IMR-90 (cell line): ENCODE results near the gene CCDC92.

Source experiments
- CEBPB ChIP-seq: IDR thresholded peaks from 2 replicates; pipeline ENCODE4 v1.6.1; 2012; ENCODE audit warnings: low read depth, low read length, improper control_type of control experiment
- CHD1 ChIP-seq: IDR thresholded peaks from 2 replicates; pipeline ENCODE4 v1.6.1; 2012; ENCODE audit warnings: low read depth, low read length, improper control_type of control experiment
- CTCF ChIP-seq: conservative IDR thresholded peaks from 2 replicates; pipeline ENCODE4 v1.5.1; 2012; ENCODE audit warnings: mild to moderate bottlenecking, low read depth, low read length, improper control_type of control experiment
- FOS ChIP-seq: fragments of 150-350 bp; IDR thresholded peaks from 2 replicates; pipeline ENCODE4 v1.6.1; 2016; ENCODE audit warnings: low read depth, low read length
- POLR2A ChIP-seq: IDR thresholded peaks from 2 replicates; pipeline ENCODE4 v1.6.1; 2012; ENCODE audit warnings: mild to moderate bottlenecking, low read depth, low read length
- RAD21 ChIP-seq: IDR thresholded peaks from 2 replicates; pipeline ENCODE4 v1.6.1; 2012; ENCODE audit warnings: low read length, improper control_type of control experiment
- RCOR1 ChIP-seq: IDR thresholded peaks from 2 replicates; pipeline ENCODE4 v1.6.1; 2012; ENCODE audit warnings: mild to moderate bottlenecking, low read length, improper control_type of control experiment; ENCODE audit not compliant: insufficient replicate concordance
- TF ChIP-seq, protein P1 (sequence below): fragments of 150-350 bp; IDR thresholded peaks from 2 replicates; pipeline ENCODE4 v1.6.1; 2016; ENCODE audit warnings: low read depth, mild to moderate bottlenecking, low read length, moderate library complexity, borderline replicate concordance
- TF ChIP-seq, protein P2 (sequence below): fragments of 150-350 bp; IDR thresholded peaks from 2 replicates; pipeline ENCODE4 v1.6.1; 2017; ENCODE audit warnings: mild to moderate bottlenecking, antibody characterized with exemption, low read length, low read depth

DNA sequence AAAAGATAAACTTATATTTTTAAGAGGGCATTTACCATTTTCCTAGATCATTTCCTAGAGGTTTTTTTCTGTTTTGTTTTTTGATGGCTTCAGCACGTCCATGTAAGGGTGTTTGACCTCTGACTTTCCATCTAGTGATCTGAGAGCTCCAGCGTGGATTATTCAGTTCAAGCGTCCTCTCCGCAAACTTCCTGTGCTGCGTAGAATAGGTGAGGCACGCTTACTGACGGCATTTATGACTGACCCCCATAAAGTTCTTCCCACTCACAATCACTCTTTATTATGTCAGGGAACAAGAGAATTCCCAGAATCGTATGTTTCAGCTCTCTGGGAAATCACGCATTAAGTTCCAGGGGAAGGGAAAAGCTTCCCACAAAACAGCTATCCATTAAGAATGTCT lies 16.4 kb downstream of the CCDC92 start:
- TF ChIP-seq CTCF: no peak
- TF ChIP-seq FOS: no peak
- TF ChIP-seq POLR2A: no peak
- no peak for TF ChIP-seq CEBPB
- TF ChIP-seq RCOR1: no peak
- TF ChIP-seq, protein P1, sequence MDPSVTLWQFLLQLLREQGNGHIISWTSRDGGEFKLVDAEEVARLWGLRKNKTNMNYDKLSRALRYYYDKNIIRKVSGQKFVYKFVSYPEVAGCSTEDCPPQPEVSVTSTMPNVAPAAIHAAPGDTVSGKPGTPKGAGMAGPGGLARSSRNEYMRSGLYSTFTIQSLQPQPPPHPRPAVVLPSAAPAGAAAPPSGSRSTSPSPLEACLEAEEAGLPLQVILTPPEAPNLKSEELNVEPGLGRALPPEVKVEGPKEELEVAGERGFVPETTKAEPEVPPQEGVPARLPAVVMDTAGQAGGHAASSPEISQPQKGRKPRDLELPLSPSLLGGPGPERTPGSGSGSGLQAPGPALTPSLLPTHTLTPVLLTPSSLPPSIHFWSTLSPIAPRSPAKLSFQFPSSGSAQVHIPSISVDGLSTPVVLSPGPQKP: no peak
- TF ChIP-seq, protein P2, sequence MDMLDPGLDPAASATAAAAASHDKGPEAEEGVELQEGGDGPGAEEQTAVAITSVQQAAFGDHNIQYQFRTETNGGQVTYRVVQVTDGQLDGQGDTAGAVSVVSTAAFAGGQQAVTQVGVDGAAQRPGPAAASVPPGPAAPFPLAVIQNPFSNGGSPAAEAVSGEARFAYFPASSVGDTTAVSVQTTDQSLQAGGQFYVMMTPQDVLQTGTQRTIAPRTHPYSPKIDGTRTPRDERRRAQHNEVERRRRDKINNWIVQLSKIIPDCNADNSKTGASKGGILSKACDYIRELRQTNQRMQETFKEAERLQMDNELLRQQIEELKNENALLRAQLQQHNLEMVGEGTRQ: no peak
- no peak for TF ChIP-seq RAD21
- TF ChIP-seq CHD1: no peak
